NCI-H1092 treated with DMSO at 0.1 percent for 48 hours (cell line): ENCODE results near the gene LARGE1.

Source experiments
- DNase-seq: peaks from one replicate; lab custom pipeline; 2025; lab: John Stamatoyannopoulos, UW

LARGE1 gene

GRCh38 chr22:33520904-33521780 is 399.1 kb downstream of the LARGE1 start:
- DNase-seq = no peak

GRCh38 chr22:33519974-33520903 is 400.0 kb downstream of the LARGE1 start:
- DNase-seq = no peak

- DNase-seq = peak; percentile 60
Measured at GRCh38 chr22:33519071-33519973, 401.0 kb downstream of the LARGE1 start.

GRCh38 chr22:33518405-33518804 is 401.9 kb downstream of the LARGE1 start:
- no peak for DNase-seq

GRCh38 chr22:33515795-33516194 is 404.5 kb downstream of the LARGE1 start:
- peak; percentile 22 for DNase-seq

GRCh38 chr22:33513388-33514338 is 406.6 kb downstream of the LARGE1 start:
- no peak for DNase-seq

GRCh38 chr22:33512908-33513307 is 407.4 kb downstream of the LARGE1 start:
- DNase-seq = no peak

- DNase-seq = no peak
Measured at GRCh38 chr22:33510429-33510904, 409.8 kb downstream of the LARGE1 start.

- no peak for DNase-seq
Measured at GRCh38 chr22:33504941-33505625, 415.2 kb downstream of the LARGE1 start.

GRCh38 chr22:33496112-33496511 is 424.2 kb downstream of the LARGE1 start:
- no peak for DNase-seq

- no peak for DNase-seq
Measured at GRCh38 chr22:33493476-33494205, 426.6 kb downstream of the LARGE1 start.

GRCh38 chr22:33492210-33492651 is 428.0 kb downstream of the LARGE1 start:
- DNase-seq = no peak

- DNase-seq = no peak
Measured at GRCh38 chr22:33487041-33487716, 433.1 kb downstream of the LARGE1 start.

GRCh38 chr22:33481550-33481949 is 438.7 kb downstream of the LARGE1 start:
- DNase-seq = no peak

- no peak for DNase-seq
Measured at GRCh38 chr22:33477120-33478111, 442.9 kb downstream of the LARGE1 start.

GRCh38 chr22:33476716-33477115 is 443.6 kb downstream of the LARGE1 start:
- no peak for DNase-seq

GRCh38 chr22:33476206-33476605 is 444.1 kb downstream of the LARGE1 start:
- no peak for DNase-seq
